H9 (cell line): Measurements from ENCODE around the gene EIF2S2. TPM values are rescaled to one million over a fixed set of nuclear protein-coding genes. Genes with fewer than 3 reads are reported as not detected.
"Not testable (repeated sequence)": the region's sequence is repeated elsewhere in the genome, so short reads cannot be mapped to it uniquely, and the experiment has no call there.

Source experiments
- DNase-seq: peaks from one replicate; pipeline ENCODE4 v3.0.0-alpha.2; 2017
- H2AFZ ChIP-seq: one replicate; pipeline ENCODE4 v1.6.1; 2013; ENCODE audit warnings: mild to moderate bottlenecking, low read length, control low read depth, moderate library complexity
- H2AK5ac ChIP-seq: 2 replicates; pipeline ENCODE4 v1.6.1; 2013; ENCODE audit warnings: low read length, control low read depth, mixed read lengths; ENCODE audit not compliant: insufficient read length
- H2BK120ac ChIP-seq: one replicate; pipeline ENCODE4 v1.6.1; 2013; ENCODE audit warnings: low read depth, mild to moderate bottlenecking, low read length, control low read depth, inconsistent platforms; ENCODE audit not compliant: poor library complexity, severe bottlenecking
- H2BK12ac ChIP-seq: 2 replicates; pipeline ENCODE4 v1.6.1; 2013; ENCODE audit warnings: low read length, control low read depth, mixed read lengths, low read depth; ENCODE audit not compliant: insufficient read length
- H2BK15ac ChIP-seq: 2 replicates; pipeline ENCODE4 v1.6.1; 2013; ENCODE audit warnings: low read depth, low read length, control low read depth
- H2BK20ac ChIP-seq: one replicate; pipeline ENCODE4 v1.6.1; 2013; ENCODE audit warnings: low read depth, mild to moderate bottlenecking, low read length, control low read depth, inconsistent platforms; ENCODE audit not compliant: poor library complexity, severe bottlenecking
- H2BK5ac ChIP-seq: 2 replicates; pipeline ENCODE4 v1.6.1; 2013; ENCODE audit warnings: low read length, control low read depth, mixed read lengths; ENCODE audit not compliant: insufficient read length
- H3K14ac ChIP-seq: 2 replicates; pipeline ENCODE4 v1.6.1; 2013; ENCODE audit warnings: low read length, control low read depth; ENCODE audit not compliant: insufficient read depth
- H3K18ac ChIP-seq: 2 replicates; pipeline ENCODE4 v1.6.1; 2013; ENCODE audit warnings: low read depth, mild to moderate bottlenecking, mixed read lengths, low read length, control low read depth; ENCODE audit not compliant: insufficient read length
- H3K23ac ChIP-seq: 2 replicates; pipeline ENCODE4 v1.6.1; 2013; ENCODE audit warnings: low read length, control low read depth, mixed read lengths, low read depth; ENCODE audit not compliant: insufficient read length
- H3K23me2 ChIP-seq: 2 replicates; pipeline ENCODE4 v1.6.1; 2013; ENCODE audit warnings: low read depth, mild to moderate bottlenecking, mixed read lengths, low read length, control low read depth; ENCODE audit not compliant: insufficient read length, poor library complexity, severe bottlenecking
- H3K27ac ChIP-seq: 2 replicates; pipeline ENCODE4 v1.5.1; 2013; ENCODE audit warnings: low read length, control low read depth, mixed read lengths, low read depth; ENCODE audit not compliant: insufficient read length
- H3K27me3 ChIP-seq: 2 replicates; pipeline ENCODE4 v1.6.1; 2013; ENCODE audit warnings: low read length, control low read depth, inconsistent platforms; ENCODE audit not compliant: insufficient read depth
- H3K4ac ChIP-seq: 2 replicates; pipeline ENCODE4 v1.6.1; 2013; ENCODE audit warnings: low read depth, mild to moderate bottlenecking, control low read depth, inconsistent platforms, low read length, moderate library complexity
- H3K4me1 ChIP-seq: 2 replicates; pipeline ENCODE4 v1.6.1; 2013; ENCODE audit warnings: low read length, control low read depth, inconsistent platforms; ENCODE audit not compliant: insufficient read depth
- H3K4me2 ChIP-seq: 2 replicates; pipeline ENCODE4 v1.6.1; 2013; ENCODE audit warnings: low read length, control low read depth, mixed read lengths; ENCODE audit not compliant: insufficient read length, insufficient read depth
- H3K56ac ChIP-seq: 2 replicates; pipeline ENCODE4 v1.6.1; 2013; ENCODE audit warnings: low read depth, mild to moderate bottlenecking, mixed read lengths, low read length, control low read depth; ENCODE audit not compliant: insufficient read length
- H3K79me1 ChIP-seq: 2 replicates; pipeline ENCODE4 v1.6.1; 2013; ENCODE audit warnings: low read depth, mild to moderate bottlenecking, moderate library complexity, low read length, control low read depth, inconsistent platforms; ENCODE audit not compliant: insufficient read depth, poor library complexity, severe bottlenecking
- H3K79me2 ChIP-seq: 2 replicates; pipeline ENCODE4 v1.6.1; 2013; ENCODE audit warnings: low read length, control low read depth, inconsistent platforms; ENCODE audit not compliant: insufficient read depth
- H3K9ac ChIP-seq: 2 replicates; pipeline ENCODE4 v1.6.1; 2013; ENCODE audit warnings: low read length, control low read depth, mixed read lengths; ENCODE audit not compliant: insufficient read length; ENCODE audit errors: extremely low read depth
- H3K9me3 ChIP-seq: one replicate; pipeline ENCODE4 v1.6.1; 2013; ENCODE audit warnings: low read depth, low read length, inconsistent platforms; ENCODE audit not compliant: control insufficient read depth
- H3T11ph ChIP-seq: one replicate; pipeline ENCODE4 v1.6.1; 2013; ENCODE audit warnings: mild to moderate bottlenecking, low read length, control low read depth, inconsistent platforms
- H4K20me1 ChIP-seq: one replicate; pipeline ENCODE4 v1.6.1; 2013; ENCODE audit not compliant: control insufficient read depth, insufficient read length, insufficient read depth
- H4K5ac ChIP-seq: 2 replicates; pipeline ENCODE4 v1.6.1; 2013; ENCODE audit warnings: low read depth, mild to moderate bottlenecking, mixed read lengths, low read length, control low read depth; ENCODE audit not compliant: insufficient read length
- H4K8ac ChIP-seq: replicated peaks from 2 replicates; pipeline ENCODE4 v1.6.1; 2013; ENCODE audit warnings: low read length, control low read depth, mixed read lengths, low read depth; ENCODE audit not compliant: insufficient read length
- H4K91ac ChIP-seq: 2 replicates; pipeline ENCODE4 v1.6.1; 2013; ENCODE audit warnings: low read depth, mild to moderate bottlenecking, moderate library complexity, mixed read lengths, low read length, control low read depth; ENCODE audit not compliant: insufficient read length
- H3K27ac Mint-ChIP-seq, 3 experiments: 2 replicates in 2 of 3; 3 replicates in 1 of 3; pipeline ENCODE4 v1.8.0; 2020 to 2021; ENCODE audit warnings: mixed read lengths in 3 of 3, mild to moderate bottlenecking in 1 of 3, moderate library complexity in 1 of 3
- H3K27me3 Mint-ChIP-seq: 2 replicates; pipeline ENCODE4 v1.8.0; 2021; ENCODE audit warnings: low read depth, mild to moderate bottlenecking, moderate library complexity, mixed read lengths
- H3K36me3 Mint-ChIP-seq, 3 experiments: 2 replicates in 2 of 3; 3 replicates in 1 of 3; pipeline ENCODE4 v1.8.0; 2020 to 2021; ENCODE audit warnings: low read depth in 3 of 3, mixed read lengths in 3 of 3; ENCODE audit not compliant: insufficient read depth in 1 of 3
- H3K4me1 Mint-ChIP-seq, 2 experiments: 2 replicates each; pipeline ENCODE4 v1.8.0; 2020; ENCODE audit warnings: mixed read lengths in 2 of 2
- H3K4me3 Mint-ChIP-seq, 2 experiments: 2 replicates in 1 of 2; 3 replicates in 1 of 2; pipeline ENCODE4 v1.8.0; 2020 to 2021; ENCODE audit warnings: mild to moderate bottlenecking in 2 of 2, mixed read lengths in 2 of 2, moderate library complexity in 1 of 2
- H3K9me3 Mint-ChIP-seq, 2 experiments: 2 replicates in 1 of 2; 3 replicates in 1 of 2; pipeline ENCODE4 v1.8.0; 2020; ENCODE audit warnings: mild to moderate bottlenecking in 2 of 2, mixed read lengths in 2 of 2, moderate library complexity in 1 of 2
- CTCF ChIP-seq: fragments of 200-600 bp; sonication (generic); conservative IDR thresholded peaks from 3 replicates; pipeline ENCODE4 v1.8.0; 2021; ENCODE audit warnings: antibody characterized with exemption, mild to moderate bottlenecking
- WGBS: extraction: QIAGEN DNeasy Blood & Tissue Kit; methylation state at CpG from one replicate; pipeline ENCODE4 v1.1.7; 2013; ENCODE audit warnings: missing lambda C conversion rate, low lambda C conversion rate, mixed read lengths; ENCODE audit not compliant: insufficient read length; ENCODE audit errors: extremely low coverage; 5-methylcytosine and 5-hydroxymethylcytosine counted together
- long read RNA-seq: library from polyadenylated mRNA; unstranded; transcript quantifications from one replicate; pipeline ENCODE4 v2.0.0, GENCODE V29; 2020
- total RNA-seq: library from RNA; stranded (reverse); gene quantifications from 2 replicates; pipeline ENCODE4 v1.2.1, GENCODE V29; 2021

The EIF2S2 gene
- 188 and 189 TPM in 2 replicates for total RNA-seq
- long read RNA-seq, transcript EIF2S2-201 (9 exons, 2,656 nt): major isoform, 350 of 454 reads
- long read RNA-seq, partial matches to known transcripts: 56 of 454 reads
- long read RNA-seq, other reads (novel, unspliced or antisense): 48 of 454 reads

- no CpG with 5 or more reads among the region's 81 CpGs for WGBS
- Histone ChIP-seq H3K27me3 (no peaks in the 10 kb centered on the region), H3K56ac (no peak within 1 kb of the TSS), H3K18ac (peak within 1 kb of the TSS; percentile 87), H4K8ac (no peak within 1 kb of the TSS), H3T11ph (peak within 1 kb of the TSS; percentile 0), H3K79me2 (peaks cover 42% of the 10 kb centered on the region), H3K9me3 (no peaks in the 10 kb centered on the region), H3K14ac (peak within 1 kb of the TSS; percentile 84), H2BK120ac (no peak within 1 kb of the TSS), H4K5ac (no peak within 1 kb of the TSS), H4K20me1 (no peaks in the 10 kb centered on the region), H4K91ac (no peak within 1 kb of the TSS), H2BK5ac (no peak within 1 kb of the TSS), H3K4ac (peak within 1 kb of the TSS; percentile 1; the same call in 1 of the 2 replicates), H3K23me2 (peaks cover 15% of the 10 kb centered on the region), H3K4me2 (peak within 1 kb of the TSS; percentile 88), H2AFZ (no peak within 1 kb of the TSS), H2BK15ac (no peak within 1 kb of the TSS), H3K27ac (no peak within 1 kb of the TSS), H3K79me1 (no peaks in the 10 kb centered on the region), H3K4me1 (peaks cover 3% of the 10 kb centered on the region; the same call in 1 of the 2 replicates), H2AK5ac (no peak within 1 kb of the TSS), H3K23ac (no peak within 1 kb of the TSS), H2BK20ac (no peak within 1 kb of the TSS), H3K9ac (peak within 1 kb of the TSS; percentile 75), H2BK12ac (no peak within 1 kb of the TSS)
- no peaks in the 10 kb centered on the region for H3K9me3 Mint-ChIP-seq
- peak within 1 kb of the TSS; percentile 97 to 99 (median 99) for H3K27ac Mint-ChIP-seq
- H3K4me1 Mint-ChIP-seq: peaks cover 26 to 33% of the 10 kb centered on the region in 2 experiments
- peaks cover 28 to 39% (median 31%) of the 10 kb centered on the region in 3 experiments for H3K36me3 Mint-ChIP-seq
- no peaks in the 10 kb centered on the region; the same call in 1 of the 2 replicates for H3K27me3 Mint-ChIP-seq
- no peak; the same call in 2 of the 3 replicates for TF ChIP-seq CTCF
- peak within 1 kb of the TSS; percentile 80 to 98 for H3K4me3 Mint-ChIP-seq
- DNase-seq: peak; percentile 98
Measured at GRCh38 chr20:34111702-34112599, at the start of gene EIF2S2. Gene EIF2S2, minus strand, starts transcription at chr20:34112243. Its CDS starts 133 bp downstream, at chr20:34112110.

GRCh38 chr20:34157697-34158096 lies 45.7 kb upstream of the EIF2S2 start:
- not testable (repeated sequence) for H4K8ac ChIP-seq, H3K14ac ChIP-seq, H3K23ac ChIP-seq, H3K4me3 Mint-ChIP-seq, H4K5ac ChIP-seq, H2BK12ac ChIP-seq, H2AFZ ChIP-seq, H2BK5ac ChIP-seq, H2BK120ac ChIP-seq, H3K27ac Mint-ChIP-seq, DNase-seq, H2BK15ac ChIP-seq, H3K9ac ChIP-seq, H3K79me2 ChIP-seq, H3K27ac ChIP-seq, H4K20me1 ChIP-seq, H3K79me1 ChIP-seq, H3K4ac ChIP-seq, H3K4me1 ChIP-seq, H2BK20ac ChIP-seq, H3K9me3 ChIP-seq, H3K56ac ChIP-seq, H4K91ac ChIP-seq, H3K4me2 ChIP-seq, H3K9me3 Mint-ChIP-seq, H3K23me2 ChIP-seq, H3K18ac ChIP-seq, H2AK5ac ChIP-seq, H3T11ph ChIP-seq, H3K27me3 ChIP-seq
- Mint-ChIP-seq H3K36me3 (peaks cover 0 to 10% (median 2%) of the 10 kb centered on the region in 3 experiments; a peak in 6 of 7 replicates), H3K4me1 (peaks cover 36 to 38% of the 10 kb centered on the region in 2 experiments), H3K27me3 (peaks cover 49% of the 10 kb centered on the region)
- no CpG with 5 or more reads among the region's 8 CpGs for WGBS
